ENCODE results near the gene CREB3.

Gene CREB3

DNA sequence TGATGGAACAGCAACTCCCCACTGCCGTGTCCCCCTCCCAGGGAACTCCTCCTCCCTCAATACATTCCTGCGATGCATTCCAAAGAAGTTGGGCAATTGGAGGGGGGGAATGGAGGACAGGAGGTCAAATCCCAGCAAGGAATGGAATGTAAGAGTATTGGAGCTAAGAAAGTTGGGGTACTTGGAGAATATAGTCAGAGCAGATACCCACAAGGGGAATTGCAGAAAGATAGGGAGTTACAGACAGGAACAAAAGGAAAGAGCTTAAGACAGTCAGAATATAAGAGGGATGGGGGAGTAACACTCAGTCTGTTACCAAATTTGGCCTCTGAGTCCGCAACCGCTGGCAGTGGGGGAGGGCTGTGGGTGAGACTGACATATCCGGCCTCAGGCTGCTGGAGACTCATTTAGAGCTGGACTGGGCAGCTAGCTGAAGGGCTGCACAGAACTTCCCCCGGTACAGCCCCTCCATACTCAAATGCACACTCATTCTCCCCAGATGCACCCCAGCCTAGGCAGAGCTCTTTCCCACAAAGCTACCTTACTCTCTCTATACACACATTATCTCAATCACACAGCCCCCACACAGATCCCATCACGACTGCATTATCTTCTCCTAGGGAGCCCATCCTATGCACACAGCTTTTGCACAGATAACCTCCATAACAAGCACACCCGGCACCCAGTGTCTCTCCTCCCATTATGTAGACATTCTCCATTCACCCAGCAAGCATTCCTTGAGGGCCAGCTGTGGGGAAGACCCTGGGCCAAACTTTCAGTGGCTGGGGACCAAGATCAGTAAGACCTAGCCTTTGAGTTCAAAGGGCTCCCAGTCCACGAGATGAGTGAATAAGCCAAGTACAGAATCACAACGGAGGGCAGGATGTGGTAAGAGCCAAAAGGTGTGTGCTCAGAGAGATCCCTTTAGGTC lies 4.2 kb upstream of the CREB3 start:
- DNase-seq = no peak

DNA sequence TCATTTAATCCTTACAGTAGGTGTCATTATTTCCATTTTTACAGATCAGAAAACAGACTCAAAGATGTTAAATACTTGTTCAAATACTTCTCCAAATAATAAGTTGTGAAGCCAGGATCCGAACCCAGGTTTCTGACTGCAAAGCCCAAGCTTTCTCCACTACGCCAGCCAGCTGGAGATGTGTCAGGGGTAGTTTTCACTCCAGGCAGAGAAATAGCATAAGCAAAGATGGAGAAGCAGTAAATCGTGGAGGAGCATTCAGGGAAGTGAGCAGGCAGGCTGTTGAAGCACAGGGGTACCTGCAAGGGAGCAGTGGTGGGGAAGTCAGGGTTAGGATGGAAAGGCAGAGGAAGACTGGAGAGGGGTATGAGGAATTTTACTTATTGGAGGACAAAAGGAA lies 3.4 kb upstream of the CREB3 start:
- no peak for DNase-seq

GRCh38 chr9:35729700-35730485 lies 2.6 kb upstream of the CREB3 start:
- DNase-seq = peak; percentile 41

DNA sequence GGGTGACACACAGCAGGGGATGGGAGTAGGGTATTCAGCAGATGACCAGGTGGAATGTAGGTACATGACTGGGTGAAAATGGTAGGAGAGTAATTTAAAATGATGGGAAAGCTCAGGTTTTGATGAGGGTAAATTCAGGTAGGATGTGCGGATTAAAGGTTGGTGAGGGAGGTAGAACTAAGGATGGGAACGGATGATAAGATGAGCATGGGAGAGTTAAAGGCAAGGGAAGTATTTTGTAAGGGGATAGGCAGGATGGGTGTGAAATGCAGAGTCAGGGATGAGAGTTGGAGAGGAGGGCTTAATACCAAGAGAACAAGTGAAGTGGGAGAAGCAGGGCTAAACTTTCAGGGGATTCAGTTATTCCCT lies 2.0 kb upstream of the CREB3 start:
- no peak for DNase-seq

DNA sequence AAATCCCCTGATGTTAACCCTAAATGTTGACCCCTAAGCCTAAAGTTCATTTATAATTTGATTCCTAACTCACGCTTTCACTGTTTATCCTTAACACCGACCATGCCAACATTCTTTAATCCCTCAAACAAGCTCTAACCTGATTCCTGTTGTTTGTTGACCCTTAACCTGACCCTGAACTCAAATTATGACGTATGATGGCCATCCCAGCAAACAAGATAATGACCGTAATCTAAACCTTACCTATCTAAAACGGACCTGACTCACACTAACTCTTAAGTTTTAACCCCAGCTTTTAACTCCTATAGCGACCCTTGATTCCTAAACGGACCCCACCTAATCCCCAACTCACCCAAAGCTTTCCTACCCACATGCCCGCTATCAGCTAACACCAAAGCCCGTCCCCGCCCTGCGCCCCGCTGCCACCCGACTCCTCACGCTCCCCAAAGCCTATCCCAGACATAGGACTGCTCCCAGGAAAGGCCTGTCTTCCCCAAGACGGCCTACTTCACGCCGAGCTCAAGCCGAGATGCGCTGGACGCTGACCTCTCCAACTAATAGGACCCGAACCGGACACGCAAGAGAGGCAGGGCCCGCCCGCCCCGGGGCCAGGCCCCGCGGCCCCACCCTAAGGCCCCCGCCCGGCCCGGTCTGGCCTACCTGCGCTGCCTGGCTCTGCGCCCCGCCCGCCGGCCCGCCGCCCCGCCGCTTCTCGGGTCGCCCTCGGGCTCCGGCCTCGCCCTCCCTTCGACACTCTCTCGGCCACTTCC lies 866 bp upstream of the CREB3 start:
- DNase-seq = no peak

DNA sequence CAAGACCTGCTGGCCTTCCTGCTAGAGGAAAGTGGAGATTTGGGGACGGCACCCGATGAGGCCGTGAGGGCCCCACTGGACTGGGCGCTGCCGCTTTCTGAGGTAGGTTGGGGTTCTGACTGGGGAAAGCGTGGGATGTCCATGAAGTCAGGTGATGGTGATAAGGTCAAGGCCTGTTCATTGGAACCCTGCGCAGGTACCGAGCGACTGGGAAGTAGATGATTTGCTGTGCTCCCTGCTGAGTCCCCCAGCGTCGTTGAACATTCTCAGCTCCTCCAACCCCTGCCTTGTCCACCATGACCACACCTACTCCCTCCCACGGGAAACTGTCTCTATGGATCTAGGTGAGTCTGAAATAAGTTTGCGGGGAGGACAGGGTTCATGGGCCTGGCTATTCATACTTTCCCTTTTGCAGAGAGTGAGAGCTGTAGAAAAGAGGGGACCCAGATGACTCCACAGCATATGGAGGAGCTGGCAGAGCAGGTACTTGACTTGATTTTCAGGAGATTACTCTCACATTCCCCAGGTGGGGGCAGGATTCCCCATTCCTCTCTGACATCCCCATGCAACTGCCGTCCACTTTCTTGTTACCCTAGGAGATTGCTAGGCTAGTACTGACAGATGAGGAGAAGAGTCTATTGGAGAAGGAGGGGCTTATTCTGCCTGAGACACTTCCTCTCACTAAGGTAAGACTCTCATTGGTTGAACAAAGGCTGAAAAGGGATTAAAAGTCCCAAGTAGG lies 505 bp downstream of the CREB3 start:
- DNase-seq = peak; percentile 12

GRCh38 chr9:35734096-35734495 lies 1.6 kb downstream of the CREB3 start:
- no peak for DNase-seq

- DNase-seq = peak; percentile 61
Observed at GRCh38 chr9:35736201-35736633, 3.8 kb downstream of the CREB3 start.

GRCh38 chr9:35737143-35737542 lies 4.7 kb downstream of the CREB3 start:
- no peak for DNase-seq

GRCh38 chr9:35738186-35738585 lies 5.7 kb downstream of the CREB3 start:
- no peak for DNase-seq

GRCh38 chr9:35738924-35739323 lies 6.5 kb downstream of the CREB3 start:
- DNase-seq = no peak

GRCh38 chr9:35740243-35740642 lies 7.8 kb downstream of the CREB3 start:
- no peak for DNase-seq

DNA sequence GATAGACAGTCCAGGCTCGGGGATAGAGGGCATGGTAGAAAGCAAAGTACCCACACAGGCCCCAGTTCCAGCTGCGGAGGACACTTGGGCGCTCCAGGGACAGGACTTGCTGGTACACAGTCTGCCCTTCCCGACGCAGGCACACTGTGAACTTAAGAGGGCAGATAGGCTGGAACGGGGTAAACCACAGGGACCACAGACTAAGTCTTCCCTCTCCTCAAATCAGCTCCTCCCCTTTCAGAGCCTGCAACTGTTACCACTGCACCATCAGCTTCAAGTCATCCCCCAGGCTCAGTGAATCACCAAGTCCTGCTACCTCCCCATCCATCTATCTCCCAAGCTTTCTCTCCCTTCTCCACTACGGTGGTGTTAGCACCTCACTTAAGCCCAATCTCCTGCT lies 9.3 kb downstream of the CREB3 start:
- DNase-seq = no peak

- no peak for DNase-seq
Observed at GRCh38 chr9:35743452-35743851, 11.0 kb downstream of the CREB3 start.

DNA sequence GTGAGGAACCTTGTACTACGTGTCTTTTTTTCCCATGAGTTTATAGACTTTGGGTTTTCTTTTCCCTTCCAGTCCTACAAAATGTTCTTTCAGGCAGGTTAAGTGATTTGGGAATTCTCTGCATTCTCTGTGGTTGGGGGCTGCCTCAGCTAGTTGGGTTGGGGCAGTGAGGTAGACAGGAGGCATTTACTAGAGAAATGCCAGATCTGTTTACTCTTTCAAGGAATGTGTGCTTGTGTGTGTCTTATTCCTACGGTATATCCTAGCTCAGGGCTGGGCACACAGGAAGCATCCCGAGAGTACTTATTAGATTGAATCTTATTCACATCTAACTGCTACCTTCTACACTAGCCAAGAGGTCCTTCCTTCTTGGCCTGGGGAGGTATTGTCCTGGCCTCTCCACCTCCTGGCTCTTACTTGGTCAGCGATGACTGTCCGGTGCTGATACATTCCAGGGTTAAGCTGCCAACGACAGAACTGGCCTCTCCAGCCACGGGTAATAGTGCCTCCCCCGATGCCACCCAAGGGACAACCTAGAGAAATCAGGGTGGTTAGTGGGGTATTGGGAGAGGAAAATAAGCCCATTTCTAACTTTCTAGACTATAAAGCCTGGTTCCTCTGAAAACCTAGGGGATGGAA lies 11.5 kb downstream of the CREB3 start:
- DNase-seq = no peak

DNA sequence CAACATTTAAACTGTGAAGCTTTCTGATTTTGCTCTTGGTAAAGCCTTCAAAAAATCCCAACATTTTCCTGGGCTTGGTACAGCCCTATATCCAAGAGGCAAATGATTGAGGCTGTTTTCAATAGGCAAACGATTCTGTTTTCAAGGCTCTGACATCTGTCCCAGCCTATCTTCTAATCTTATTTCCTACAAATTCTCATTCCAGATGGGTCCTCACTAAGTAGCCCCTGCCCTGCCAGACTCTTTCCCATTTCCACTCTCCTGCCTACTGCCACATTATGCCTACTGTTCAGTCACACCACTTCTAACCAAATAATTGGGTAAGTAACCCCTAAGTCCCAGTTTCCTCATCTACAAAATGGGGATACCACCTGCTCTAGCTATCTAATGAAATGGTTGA lies 13.1 kb downstream of the CREB3 start:
- DNase-seq = no peak

DNA sequence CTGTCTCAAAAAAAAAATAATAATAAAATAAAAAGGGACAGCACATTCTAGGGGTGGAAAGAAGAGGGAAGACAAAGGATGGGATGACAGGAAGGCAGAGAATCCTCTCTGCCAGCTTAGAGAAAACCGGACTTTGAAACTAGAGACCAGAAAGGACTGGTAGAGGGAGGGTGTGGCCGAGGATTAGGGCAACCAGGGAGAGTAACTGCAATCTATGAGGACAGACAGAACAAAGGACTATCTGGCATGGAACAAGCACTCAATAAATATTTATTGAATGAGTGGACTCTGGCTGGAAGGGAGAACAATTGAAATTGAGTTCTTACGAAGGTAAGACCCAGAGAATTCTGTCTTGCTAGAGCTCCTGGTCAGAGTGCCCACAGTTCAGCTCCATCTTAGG lies 14.1 kb downstream of the CREB3 start:
- DNase-seq = no peak

DNA sequence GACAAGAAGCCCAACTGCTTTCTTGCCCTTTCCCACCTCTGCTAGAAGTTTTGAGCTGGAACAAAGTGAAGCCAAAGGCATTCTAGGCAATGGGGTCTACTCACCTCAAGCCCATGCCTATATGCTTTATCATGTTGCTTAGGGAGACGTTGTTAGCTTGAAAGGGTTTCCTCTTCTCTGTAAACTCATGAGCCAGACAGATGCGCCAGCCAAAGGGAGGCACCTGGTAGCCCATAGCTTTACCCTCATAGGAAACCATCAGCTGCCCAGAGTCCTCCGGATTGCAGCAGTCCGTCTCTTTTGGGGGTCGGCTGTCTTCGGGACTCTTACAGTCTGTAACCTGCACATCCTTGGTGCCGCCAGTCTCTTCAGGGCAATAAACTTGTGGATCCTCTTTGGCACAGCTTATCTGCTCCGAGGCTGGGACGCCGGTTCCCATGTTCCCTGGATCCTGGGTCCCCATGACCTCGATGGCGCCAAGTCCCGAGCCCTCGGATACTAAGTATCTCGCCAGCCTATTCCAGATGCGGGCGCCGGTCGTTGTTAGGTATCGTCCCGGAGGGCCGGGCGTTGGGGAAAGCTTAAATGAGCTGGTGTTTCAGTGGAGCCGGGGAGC lies 15.9 kb downstream of the CREB3 start:
- no peak for DNase-seq

GRCh38 chr9:35748858-35749514 lies 16.5 kb downstream of the CREB3 start, which contains the start of the genes GBA2 and RGP1:
TSS of gene GBA2 (minus strand) at chr9:35749228. CDS start at chr9:35748704, 524 bp downstream.
TSS of gene RGP1 (plus strand) at chr9:35749287. CDS start at chr9:35749756, 469 bp downstream.
- DNase-seq = peak; percentile 19

DNA sequence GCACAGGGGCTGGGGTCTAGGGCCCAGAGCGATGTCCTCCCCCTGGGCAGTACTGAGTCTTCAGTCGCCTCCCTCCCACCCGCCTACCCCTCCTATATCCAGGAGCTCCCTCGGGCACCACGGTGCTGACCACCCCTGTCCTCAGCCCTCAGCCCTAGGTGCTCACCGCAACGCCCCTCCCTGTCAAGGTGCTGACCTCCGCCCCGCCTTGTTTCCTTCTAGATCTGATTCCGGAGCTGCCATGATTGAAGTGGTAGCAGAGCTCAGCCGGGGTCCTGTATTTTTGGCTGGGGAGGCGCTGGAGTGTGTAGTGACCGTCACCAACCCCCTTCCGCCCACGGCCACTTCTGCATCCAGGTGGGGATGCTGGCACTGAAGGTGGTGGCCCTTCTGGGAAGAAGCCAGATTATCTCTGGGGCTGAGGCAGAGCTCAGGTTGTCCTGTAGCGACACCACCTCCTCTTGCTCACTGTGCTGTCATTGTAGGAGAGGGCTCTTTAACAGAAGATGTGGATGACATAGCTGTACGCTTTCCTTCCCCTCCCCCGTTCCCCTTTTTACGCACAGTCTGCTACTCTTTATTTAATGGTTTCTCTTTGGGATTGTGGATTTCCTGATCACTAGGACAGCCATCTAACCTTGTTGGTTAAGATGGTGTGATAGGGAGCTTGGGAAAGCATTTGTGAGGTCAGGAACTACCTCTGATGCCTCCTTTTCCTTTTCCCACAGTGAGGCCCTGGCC lies 17.2 kb downstream of the CREB3 start:
- no peak for DNase-seq
